Measurements from ENCODE around the gene USF2. TPM values are rescaled to one million over a fixed set of nuclear protein-coding genes. Genes with fewer than 3 reads are reported as not detected.

Gene USF2
- total and polyA plus RNA-seq, 2 of the 4 experiments (the other 2 are of a cell fraction) = 21.3 to 65.6 TPM

- Histone ChIP-seq H4K8ac (ENCODE audit: low read depth in 2 of 2, low read length in 2 of 2) (no peak overlapping the region), H3K18ac (ENCODE audit: low read depth, low read length) (no peak overlapping the region), H3K27me3 (ENCODE audit: control insufficient read depth, insufficient read depth, low read length) (peaks cover 18% of the 10 kb centered on the region), H3K56ac (ENCODE audit: extremely low read depth, insufficient read depth, low read length) (no peak overlapping the region), H4K91ac (ENCODE audit: insufficient read depth, low read depth, low read length) (no peak overlapping the region), H3K4me3 (ENCODE audit: insufficient read depth, low read depth, low read length) (no peak overlapping the region), H2AFZ (replicated peaks; ENCODE audit: low read length, poor library complexity) (peak overlapping the region; percentile 43), H2AK9ac (replicated peaks; ENCODE audit: low read depth, low read length, poor library complexity) (peak overlapping the region; percentile 42), H3K9me1 (ENCODE audit: insufficient read depth, low read length) (peaks cover 15% of the 10 kb centered on the region), H3K36me3 (ENCODE audit: control insufficient read depth, insufficient read depth, low read length) (no peaks in the 10 kb centered on the region), H2BK15ac (ENCODE audit: low read depth, low read length) (no peak overlapping the region), H3K14ac (replicated peaks; ENCODE audit: low read depth, low read length) (no peak overlapping the region), H3K4ac (ENCODE audit: low read depth, low read length) (no peak overlapping the region), H3K79me1 (ENCODE audit: low read depth in 1 of 2, low read length in 2 of 2) (no peaks in the 10 kb centered on the region), H3K4me2 (ENCODE audit: low read depth, low read length) (no peak overlapping the region), H3K9me3 (ENCODE audit: control insufficient read depth, insufficient read depth, low read length) (no peaks in the 10 kb centered on the region), H2BK20ac (ENCODE audit: low read depth, low read length) (no peak overlapping the region), H2AK5ac (ENCODE audit: low read depth, low read length) (no peak overlapping the region), H3K9ac (ENCODE audit: low read depth, low read length) (no peak overlapping the region), H3K4me1 (ENCODE audit: control insufficient read depth, insufficient read depth, low read length) (no peaks in the 10 kb centered on the region), H3K23ac (ENCODE audit: low read depth, low read length) (no peak overlapping the region), H3K27ac (ENCODE audit: insufficient read depth, low read length) (no peak overlapping the region), H4K5ac (ENCODE audit: low read depth, low read length) (no peak overlapping the region), H2BK120ac (ENCODE audit: low read depth, low read length) (no peak overlapping the region), H4K20me1 (ENCODE audit: insufficient read depth, low read length) (no peaks in the 10 kb centered on the region), H2BK5ac (ENCODE audit: low read depth, low read length, poor library complexity, severe bottlenecking) (peak overlapping the region; percentile 93)
- in situ Hi-C loops (cut with MboI; ENCODE audit: low sequenced_read_pairs) (no loop called here), dilution Hi-C loops (cut with HindIII; ENCODE audit: low sequenced_read_pairs, unreplicated experiment) (no loop called here), intact Hi-C loops (cut with micrococcal nuclease) (no loop called here)
- WGBS, 2 experiments (ENCODE audit: extremely low coverage in 2 of 2, insufficient read length in 1 of 2) = 82% methylated on average over 1 of the region's 2 CpGs; no CpG with 5 or more reads in 1 of the 2 experiments
- TF ChIP-seq POLR2A (IDR thresholded peaks at IDR 0.05; ENCODE audit: low read depth, low read length) = no peak
- no peak for TF ChIP-seq BHLHE40 (IDR thresholded peaks at IDR 0.05; ENCODE audit: low read depth, low read length)
- no peak for TF ChIP-seq MAFK (IDR thresholded peaks at IDR 0.05; ENCODE audit: low read depth, low read length)
- TF ChIP-seq SMC3 (IDR thresholded peaks at IDR 0.05; ENCODE audit: low read depth, low read length) = no peak
- no peak for TF ChIP-seq CTCF (conservative IDR thresholded peaks at IDR 0.05; ENCODE audit: low read depth, low read length)
- BruUV-seq (replicated peaks) = no TSS peak
- ChIA-PET CTCF (no interaction called here), POLR2A (ENCODE audit: unreplicated experiment) (no interaction called here)
- DNase-seq (no peak), ATAC-seq (ENCODE audit: low read depth) (no peak)
Observed at GRCh38 chr19:35297922-35298321, 29.2 kb downstream of the USF2 start.

Measured in IMR-90 (cell line).